D721Med (cell line): ENCODE measurements around the gene SLC12A2.
A peak's percentile ranks its signal among the peaks of the same experiment; 100 is the strongest.

ENCODE experiments used
- DNase-seq: peaks from one replicate; pipeline ENCODE4 v3.0.0; 2011; ENCODE audit warnings: low spot score; ENCODE audit not compliant: insufficient read length
- FAIRE-seq: peaks from 2 replicates; lab custom pipeline; 2011; peaks lifted over from hg19 to GRCh38; lab: Jason Lieb, UNC
- TF ChIP-seq, protein P1 (sequence below): IDR thresholded peaks from 2 replicates; pipeline ENCODE4 v1.5.1; 2012; ENCODE audit warnings: mild to moderate bottlenecking, control low read depth; ENCODE audit not compliant: insufficient read depth; ENCODE audit errors: missing control alignments

The SLC12A2 gene

DNA sequence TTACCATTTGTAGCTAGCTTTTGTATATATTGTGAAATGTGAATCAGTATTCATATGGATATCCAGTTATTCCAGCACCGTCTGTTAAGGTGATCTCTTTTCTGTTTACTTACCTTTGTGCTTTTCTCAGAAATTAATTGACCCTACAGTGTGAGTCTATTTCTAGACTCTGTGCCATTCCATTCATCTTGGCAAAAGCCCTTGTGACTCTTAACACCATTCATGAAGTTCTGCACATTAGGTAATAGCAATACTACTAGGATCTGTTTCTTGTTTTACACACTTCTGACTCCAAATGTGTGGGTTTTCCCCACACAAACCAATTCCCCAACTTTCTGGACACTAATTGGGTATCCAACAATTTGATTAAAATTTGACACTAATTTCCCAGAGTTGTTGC is 40.4 kb downstream of the SLC12A2 start:
- TF ChIP-seq, protein P1, sequence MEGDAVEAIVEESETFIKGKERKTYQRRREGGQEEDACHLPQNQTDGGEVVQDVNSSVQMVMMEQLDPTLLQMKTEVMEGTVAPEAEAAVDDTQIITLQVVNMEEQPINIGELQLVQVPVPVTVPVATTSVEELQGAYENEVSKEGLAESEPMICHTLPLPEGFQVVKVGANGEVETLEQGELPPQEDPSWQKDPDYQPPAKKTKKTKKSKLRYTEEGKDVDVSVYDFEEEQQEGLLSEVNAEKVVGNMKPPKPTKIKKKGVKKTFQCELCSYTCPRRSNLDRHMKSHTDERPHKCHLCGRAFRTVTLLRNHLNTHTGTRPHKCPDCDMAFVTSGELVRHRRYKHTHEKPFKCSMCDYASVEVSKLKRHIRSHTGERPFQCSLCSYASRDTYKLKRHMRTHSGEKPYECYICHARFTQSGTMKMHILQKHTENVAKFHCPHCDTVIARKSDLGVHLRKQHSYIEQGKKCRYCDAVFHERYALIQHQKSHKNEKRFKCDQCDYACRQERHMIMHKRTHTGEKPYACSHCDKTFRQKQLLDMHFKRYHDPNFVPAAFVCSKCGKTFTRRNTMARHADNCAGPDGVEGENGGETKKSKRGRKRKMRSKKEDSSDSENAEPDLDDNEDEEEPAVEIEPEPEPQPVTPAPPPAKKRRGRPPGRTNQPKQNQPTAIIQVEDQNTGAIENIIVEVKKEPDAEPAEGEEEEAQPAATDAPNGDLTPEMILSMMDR, result no peak
- FAIRE-seq, result no peak
- no peak for DNase-seq

DNA sequence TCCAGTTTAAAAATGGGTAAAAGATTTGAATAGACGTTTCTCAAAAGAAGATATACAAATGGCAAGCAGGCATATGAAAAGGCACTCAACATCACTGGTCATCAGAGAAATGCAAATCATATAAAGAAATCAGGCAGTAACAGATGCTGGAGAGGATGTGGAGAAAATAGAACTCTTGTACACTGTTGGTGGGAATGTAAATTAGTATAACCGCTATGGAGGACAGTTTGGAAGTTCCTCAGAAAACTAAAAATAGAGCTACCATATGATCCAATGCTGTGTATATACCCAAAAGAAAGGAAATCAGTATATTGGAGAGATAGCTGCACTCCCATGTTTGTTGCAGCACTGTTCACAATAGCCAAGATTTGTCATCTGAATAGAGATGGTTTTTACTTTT is 42.7 kb downstream of the SLC12A2 start:
- FAIRE-seq, result peak; percentile 48

DNA sequence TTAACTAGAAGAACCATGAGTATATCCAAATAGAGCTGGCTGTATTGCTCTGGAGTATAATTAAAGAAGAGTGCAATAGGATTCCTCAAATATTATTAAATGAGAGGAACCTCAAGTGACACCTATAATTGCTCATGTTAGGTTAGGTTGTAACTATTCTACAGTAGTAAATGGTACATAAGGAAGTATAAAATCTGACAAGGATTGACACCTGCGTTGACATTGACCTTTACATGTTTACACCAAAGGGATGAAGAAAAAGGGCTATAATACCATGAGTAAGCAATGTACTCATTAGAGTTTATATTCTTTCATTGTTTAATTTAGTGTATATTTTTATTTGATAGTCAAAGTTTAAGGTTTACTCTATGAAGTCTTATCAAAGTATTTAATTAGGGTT is 48.9 kb downstream of the SLC12A2 start:
- TF ChIP-seq, protein P1, result no peak
- FAIRE-seq, result no peak
- DNase-seq, result no peak

More for the DNA sequence above, 42.7 kb downstream of the SLC12A2 start:
- TF ChIP-seq, protein P1, result no peak
- no peak for DNase-seq

DNA sequence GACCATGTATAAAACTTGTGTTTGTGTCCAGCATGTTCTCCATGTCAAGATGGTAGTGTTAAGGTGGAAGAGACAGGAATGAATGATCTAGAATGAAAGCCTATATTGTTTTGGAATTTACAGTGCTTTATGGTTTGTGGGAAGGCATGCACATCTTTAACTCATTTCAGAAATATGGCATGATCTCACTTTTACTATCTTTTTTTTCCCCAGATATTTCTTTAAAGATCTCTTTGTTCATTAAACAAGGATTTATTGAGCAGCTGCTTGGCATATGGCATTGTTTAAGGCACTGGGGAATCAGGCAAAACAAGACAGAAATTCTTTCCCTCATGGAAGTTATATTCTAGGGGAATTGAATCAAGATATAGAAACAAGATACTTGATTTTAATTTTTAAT is 51.7 kb downstream of the SLC12A2 start:
- peak; percentile 86 for FAIRE-seq
- TF ChIP-seq, protein P1, result no peak
- no peak for DNase-seq

DNA sequence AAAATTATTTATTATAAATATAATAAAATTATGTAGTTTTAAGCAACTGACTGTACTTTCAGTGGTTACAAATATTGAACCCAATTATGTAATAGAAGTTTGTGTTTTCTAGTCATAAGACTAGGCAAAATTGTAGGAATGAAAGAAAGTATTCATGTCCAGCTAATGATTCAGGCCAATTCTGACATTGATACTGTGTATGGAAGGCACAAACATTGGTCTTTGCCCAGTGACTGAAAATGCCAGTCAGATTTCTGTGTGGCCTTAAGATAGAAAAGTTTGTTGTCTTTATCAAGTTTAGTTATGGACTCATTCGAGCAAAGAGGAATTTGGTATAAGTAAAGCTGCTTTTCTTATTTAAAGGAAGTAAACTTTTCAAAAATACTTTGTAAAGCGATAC is 60.3 kb downstream of the SLC12A2 start:
- TF ChIP-seq, protein P1, result no peak
- no peak for FAIRE-seq
- DNase-seq, result no peak

DNA sequence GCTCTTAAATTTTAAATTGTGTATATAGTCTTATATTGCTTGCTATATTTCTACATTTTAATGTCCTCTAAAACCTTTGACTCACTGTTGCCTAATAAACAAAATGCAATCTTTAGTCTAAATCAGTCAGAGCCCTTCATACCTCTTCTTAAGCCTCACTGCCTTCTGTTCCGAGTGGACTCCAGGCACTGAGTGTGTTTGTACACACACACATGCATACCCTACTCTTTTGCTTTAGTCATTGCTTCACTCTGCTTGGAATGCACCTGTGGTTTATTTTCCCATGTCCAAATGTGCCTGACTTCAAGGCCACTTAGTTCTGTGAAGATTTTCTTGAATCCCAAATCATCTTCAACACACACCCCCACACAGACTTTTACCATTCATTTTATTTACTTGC is 60.9 kb downstream of the SLC12A2 start:
- peak; percentile 44 for FAIRE-seq
- no peak for DNase-seq
- TF ChIP-seq, protein P1, result no peak

DNA sequence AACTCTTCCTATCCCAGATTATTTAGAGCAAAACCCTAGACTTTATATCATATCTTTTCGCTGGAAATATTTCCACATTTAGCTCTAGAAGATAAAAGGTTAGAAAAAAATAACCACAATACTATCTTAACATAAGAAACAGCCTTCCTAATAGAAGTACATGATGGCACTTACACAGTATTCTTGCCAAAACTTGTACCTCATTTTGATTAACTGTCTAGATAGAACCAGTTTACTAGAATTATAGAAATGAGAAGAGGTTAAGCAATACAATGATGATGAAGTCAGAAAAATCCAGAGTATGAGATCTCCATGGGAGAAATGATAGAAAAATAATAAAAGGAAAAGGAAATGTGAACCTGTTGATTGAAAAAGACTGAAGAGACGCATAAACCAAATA is 63.1 kb downstream of the SLC12A2 start:
- no peak for DNase-seq
- TF ChIP-seq, protein P1, result no peak
- no peak for FAIRE-seq
